Middle frontal gyrus (tissue), 1 donor: ENCODE data around the gene RPS2.
"Not testable (repeated sequence)": the region's sequence is repeated elsewhere in the genome, so short reads cannot be mapped to it uniquely, and the experiment has no call there.

Experiments used
- DNase-seq: peaks from one replicate; pipeline ENCODE4 v3.0.0-alpha.2; 2015; ENCODE audit warnings: low spot score; ENCODE audit errors: extremely low spot score

The RPS2 gene

GRCh38 chr16:1964506-1965395 lies at the start of gene RPS2:
RPS2 (minus strand) TSS chr16:1964826; CDS start chr16:1964625, 201 bp downstream.
- DNase-seq = peak; percentile 96

GRCh38 chr16:2013527-2013926 lies 48.9 kb upstream of the RPS2 start:
- no peak for DNase-seq

DNA sequence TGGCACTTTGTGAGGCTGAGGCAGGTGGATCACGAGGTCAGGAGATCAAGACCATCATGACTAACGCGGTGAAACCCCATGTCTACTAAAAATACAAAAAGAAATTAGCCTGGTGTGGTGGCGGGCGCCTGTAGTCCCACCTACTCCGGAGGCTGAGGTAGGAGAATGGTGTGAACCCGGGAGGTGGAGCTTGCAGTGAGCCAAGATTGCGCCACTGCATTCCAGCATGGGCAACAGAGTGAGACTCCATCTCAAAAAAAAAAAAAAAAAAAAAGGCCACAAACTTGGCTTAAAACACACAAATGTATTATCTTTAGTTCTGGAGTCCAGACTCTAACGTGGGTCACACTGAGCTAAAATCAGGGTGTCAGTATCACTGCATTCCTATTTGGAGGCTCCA lies 47.1 kb upstream of the RPS2 start:
- not testable (repeated sequence) for DNase-seq

DNA sequence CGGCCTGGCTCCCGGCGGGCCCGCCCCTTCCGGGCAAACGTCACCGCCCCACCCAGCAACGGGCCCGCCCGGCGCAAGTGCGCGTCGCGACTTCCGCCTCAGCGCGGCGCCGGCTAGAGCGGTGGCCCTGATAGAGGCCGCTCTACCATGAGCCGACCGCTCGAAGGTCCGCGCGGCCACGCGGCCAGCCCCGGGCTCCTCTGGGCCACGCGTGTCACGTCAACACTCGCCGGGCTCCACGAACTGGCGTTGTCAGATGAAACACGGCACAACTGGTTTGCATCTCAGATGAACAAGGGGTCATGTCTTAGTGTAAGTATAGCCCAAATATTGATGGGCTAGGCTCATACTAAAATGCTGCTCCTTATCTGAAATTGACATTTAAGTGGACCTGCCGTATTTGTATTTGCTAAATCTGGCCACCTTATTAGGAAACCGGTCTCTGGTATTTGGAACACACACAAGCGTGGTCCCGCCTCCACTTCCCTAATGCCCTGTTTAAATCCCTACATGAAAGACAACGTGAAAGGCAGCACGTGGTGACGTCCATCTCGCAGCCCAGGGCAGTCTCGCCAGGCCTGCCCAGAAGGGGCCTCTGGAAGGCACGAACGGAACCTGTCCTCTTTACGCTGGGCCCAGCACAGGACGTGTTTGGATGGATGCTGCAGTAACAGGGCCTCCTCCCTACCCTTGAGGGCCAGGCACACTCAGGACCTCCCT lies 45.3 kb upstream of the RPS2 start, which contains the start of gene ZNF598:
Gene ZNF598, minus strand, starts transcription at position 31 of the 720 bp plus-strand sequence.
- DNase-seq = peak; percentile 86

DNA sequence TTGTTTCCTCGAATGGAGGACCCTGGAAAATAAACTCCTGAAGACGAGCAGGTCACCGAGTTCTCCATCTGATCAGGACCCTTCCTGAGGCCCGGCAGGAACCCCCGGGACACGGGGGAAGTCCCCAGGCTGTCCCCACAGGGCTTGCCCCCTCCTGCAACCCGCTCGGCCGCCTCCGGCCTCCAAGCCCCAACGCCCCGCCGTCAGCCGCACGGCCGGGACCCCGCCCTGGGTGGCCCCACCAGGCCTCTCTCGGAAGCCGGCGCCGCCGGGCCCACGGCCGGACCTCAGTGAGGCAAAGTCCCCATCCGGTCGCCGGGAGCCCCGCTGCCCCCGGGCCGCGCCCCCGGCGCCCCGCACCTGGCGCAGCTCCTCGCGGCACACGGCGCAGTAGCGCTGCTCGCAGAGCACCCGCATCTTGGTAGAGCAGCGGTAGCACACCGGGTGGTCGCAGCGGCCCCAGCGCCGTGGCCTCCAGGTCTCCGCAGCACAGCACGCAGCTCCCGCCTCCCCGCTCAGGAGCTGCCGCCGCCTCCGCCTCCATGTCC lies 44.6 kb upstream of the RPS2 start:
- no peak for DNase-seq

GRCh38 chr16:2008631-2009163 lies 44.1 kb upstream of the RPS2 start:
- DNase-seq = no peak

- DNase-seq = no peak
Measured at GRCh38 chr16:2008009-2008526, 43.4 kb upstream of the RPS2 start.

DNA sequence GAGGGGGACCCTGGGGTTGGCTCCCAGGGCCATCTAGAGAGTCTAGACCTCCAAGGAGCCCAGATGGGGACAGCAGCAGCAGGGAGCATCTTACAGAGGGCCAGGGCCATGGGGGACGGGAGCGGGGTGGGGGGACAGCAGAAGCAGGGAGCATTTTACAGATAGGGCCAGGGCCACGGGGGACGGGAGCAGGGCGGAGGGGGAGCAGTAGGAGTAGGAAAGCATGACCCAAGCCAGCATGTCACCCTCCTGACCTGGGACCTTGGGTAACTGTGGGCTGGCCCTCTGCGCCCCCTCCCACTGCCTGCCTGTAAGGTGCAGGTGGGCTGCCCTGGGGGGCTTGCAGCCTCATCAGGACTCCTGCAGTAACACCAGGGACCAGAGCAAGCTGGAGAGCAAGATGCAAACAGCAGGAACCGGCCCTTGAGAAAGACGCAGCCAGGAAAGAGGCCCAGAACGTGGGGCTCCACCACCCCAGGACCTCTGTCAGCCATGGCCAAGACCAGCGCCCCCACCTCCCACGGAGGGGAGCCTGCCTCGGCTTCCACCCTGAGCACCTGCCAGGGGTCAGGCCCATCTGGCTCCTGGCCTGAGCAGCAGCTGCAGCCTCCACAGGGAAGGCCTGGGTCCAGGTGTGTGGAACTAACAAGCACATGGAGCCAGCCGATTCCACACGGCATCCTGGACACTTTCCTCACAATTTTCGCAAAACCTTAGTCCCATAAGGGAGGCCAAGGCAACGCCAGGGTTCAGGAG lies 42.6 kb upstream of the RPS2 start:
- no peak for DNase-seq

GRCh38 chr16:2006317-2006716 lies 41.7 kb upstream of the RPS2 start:
- no peak for DNase-seq

DNA sequence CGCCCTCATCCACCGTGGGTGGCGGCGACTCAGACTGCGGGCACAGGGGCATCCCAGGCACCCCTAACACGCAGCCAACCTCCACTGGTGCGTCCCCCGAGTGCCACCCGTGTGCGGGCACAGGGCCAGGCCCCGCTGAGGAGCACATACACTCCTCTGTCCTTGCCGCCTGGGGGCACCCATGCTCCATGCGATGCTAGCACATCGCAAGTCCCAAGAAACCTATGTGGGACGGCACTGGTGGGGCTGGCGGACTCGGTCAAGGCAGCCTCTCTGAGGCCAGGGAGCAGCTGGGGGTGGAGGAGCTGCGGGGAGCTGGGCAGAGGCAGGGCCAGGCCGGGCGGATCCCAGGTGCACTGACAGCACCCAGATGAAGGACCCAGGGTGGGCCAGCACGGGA lies 41.0 kb upstream of the RPS2 start:
- no peak for DNase-seq

GRCh38 chr16:2004795-2005517 lies 40.3 kb upstream of the RPS2 start:
- DNase-seq = no peak

DNA sequence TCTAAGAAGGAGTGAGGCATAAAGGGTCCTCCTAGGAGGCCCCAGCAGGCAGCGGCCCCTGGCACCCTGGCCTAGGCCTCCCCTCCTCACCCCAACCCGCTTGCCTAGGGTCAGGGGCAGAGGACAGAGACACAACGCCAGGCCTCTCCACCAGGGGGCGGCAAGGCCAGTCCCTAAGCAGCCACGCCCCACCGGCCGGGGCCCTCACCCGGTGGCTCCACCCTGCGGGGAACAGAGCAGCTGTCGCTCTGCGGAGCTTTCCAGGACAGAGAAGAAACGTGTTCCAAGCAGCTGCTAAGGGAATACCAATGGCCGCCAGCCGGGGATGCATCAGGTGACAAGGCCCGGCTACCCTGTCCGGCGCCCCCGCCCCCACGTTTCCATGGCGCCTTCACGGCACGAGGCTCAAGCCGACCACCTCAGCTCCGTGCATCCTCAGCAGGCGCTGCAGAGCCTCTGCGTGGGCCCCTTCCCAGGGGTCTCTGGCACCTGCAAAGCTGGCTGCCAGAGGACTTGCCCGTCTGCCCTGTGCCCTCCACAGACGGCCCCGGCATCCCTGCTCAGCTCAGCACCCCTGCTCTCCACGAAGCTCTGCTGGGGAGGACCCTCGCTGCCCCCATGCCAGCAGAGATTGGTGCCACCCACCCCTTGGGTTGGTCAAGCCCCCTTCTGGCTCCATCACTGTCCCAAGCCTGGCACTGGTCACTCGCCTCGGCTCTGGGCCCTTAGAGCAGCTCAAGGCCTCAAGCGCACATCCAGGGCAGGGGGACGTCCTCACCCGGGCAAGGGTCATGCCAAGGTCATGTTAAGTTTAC lies 39.4 kb upstream of the RPS2 start:
- no peak for DNase-seq

DNA sequence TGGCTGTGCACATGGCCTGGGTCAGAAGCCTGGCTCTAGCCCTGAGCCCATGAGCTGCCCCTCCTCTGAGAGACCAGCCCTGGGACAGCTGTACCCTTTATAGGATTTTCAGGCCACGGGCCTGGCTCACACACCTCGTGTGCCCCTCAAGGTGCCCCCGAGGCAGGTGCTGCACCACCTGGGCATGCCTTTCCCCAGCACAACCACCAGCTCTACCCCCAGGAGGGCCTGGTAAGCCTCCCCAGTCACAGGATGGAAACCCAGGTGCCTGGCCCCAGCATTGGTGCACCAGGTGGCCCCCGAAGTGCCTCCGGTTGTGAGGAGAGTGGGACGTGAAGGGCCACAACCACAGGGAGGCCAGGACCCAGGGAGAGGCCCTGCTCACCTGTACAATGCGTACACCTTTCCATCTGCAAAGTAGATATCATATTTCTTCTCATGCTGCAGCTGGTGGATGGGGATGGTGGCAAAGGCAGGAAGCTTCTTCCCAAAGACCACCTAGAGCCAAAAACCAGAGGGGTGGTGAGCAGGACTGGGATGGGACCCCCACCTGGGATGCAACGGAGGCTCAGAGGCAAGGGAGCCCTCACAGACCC lies 38.7 kb upstream of the RPS2 start:
- DNase-seq = no peak

GRCh38 chr16:2002406-2003230 lies 38.0 kb upstream of the RPS2 start:
- no peak for DNase-seq

- DNase-seq = no peak
Measured at GRCh38 chr16:2001456-2002355, 37.1 kb upstream of the RPS2 start.

DNA sequence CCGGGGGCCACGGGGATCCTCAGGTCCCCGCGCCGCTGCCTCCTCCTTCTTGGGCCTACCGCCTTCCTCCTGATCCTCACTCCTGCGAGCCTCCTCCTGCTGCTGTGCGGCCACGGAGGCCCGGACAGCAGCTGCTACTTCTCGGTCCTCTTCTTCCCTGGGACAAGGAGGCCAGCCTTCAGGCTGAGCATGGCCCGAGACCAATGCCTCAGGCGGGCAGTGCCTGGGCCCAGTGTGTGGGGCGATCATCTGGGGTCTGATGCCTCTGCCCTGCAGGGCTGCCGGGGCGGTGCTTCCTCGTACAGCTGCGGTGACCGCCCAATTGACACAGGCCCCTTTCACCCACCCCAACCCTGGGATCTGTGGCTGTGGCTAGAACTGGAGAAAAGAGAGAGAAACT lies 36.4 kb upstream of the RPS2 start:
- DNase-seq = no peak

- no peak for DNase-seq
Measured at GRCh38 chr16:1999866-2000514, 35.4 kb upstream of the RPS2 start.
